ENCODE results near the gene ITGA3.

DNA sequence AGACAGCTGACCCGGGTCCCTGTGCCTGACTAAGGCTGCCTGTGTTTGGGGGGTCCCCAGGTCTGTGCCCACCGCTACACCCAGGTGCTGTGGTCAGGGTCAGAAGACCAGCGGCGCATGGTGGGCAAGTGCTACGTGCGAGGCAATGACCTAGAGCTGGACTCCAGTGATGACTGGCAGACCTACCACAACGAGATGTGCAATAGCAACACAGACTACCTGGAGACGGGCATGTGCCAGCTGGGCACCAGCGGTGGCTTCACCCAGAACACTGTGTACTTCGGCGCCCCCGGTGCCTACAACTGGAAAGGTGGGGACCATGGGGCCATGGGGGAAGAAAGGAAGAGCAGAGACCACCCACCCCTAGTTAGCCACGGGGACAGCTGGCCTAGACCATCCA is 12.1 kb downstream of the ITGA3 start:
- TF ChIP-seq, protein P1, sequence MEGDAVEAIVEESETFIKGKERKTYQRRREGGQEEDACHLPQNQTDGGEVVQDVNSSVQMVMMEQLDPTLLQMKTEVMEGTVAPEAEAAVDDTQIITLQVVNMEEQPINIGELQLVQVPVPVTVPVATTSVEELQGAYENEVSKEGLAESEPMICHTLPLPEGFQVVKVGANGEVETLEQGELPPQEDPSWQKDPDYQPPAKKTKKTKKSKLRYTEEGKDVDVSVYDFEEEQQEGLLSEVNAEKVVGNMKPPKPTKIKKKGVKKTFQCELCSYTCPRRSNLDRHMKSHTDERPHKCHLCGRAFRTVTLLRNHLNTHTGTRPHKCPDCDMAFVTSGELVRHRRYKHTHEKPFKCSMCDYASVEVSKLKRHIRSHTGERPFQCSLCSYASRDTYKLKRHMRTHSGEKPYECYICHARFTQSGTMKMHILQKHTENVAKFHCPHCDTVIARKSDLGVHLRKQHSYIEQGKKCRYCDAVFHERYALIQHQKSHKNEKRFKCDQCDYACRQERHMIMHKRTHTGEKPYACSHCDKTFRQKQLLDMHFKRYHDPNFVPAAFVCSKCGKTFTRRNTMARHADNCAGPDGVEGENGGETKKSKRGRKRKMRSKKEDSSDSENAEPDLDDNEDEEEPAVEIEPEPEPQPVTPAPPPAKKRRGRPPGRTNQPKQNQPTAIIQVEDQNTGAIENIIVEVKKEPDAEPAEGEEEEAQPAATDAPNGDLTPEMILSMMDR (IDR thresholded peaks at IDR 0.05), result no peak
- no peak for TF ChIP-seq ZFX (IDR thresholded peaks at IDR 0.05; ENCODE audit: borderline replicate concordance)
